Measurements from ENCODE around the gene CWC15. TPM values are rescaled to one million over a fixed set of nuclear protein-coding genes. Genes with fewer than 3 reads are reported as not detected.
A peak's percentile ranks its signal among the peaks of the same experiment; 100 is the strongest.
"Not testable (repeated sequence)": the region's sequence is repeated elsewhere in the genome, so short reads cannot be mapped to it uniquely, and the experiment has no call there.

The CWC15 gene
- total and polyA plus RNA-seq, 11 donors: 54.4 to 118 (median 62.7) TPM

DNA sequence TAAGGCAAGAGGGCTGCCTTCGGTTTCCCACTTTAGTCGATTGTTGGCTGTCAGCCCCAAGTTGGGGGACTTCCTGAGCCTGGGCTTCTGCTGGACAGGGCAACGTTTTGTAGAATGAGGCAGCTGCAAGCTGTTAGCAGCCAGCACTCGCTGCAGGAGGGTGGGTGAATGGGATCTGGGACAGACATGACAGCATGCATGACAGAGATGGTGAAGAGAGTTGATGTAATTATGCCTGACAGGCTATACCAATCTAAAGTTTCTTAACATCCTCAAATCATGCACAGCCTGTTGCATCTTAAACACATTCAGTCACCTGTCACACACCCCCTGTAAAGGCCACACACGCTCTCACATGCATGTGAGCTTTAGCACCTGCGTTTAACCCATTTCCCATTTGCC, 49.2 kb downstream of the CWC15 start:
- H3K27ac ChIP-seq: peak overlapping the region in 3 of 12 donors; percentile 59 to 86 (median 82)
- TF ChIP-seq, protein P1, sequence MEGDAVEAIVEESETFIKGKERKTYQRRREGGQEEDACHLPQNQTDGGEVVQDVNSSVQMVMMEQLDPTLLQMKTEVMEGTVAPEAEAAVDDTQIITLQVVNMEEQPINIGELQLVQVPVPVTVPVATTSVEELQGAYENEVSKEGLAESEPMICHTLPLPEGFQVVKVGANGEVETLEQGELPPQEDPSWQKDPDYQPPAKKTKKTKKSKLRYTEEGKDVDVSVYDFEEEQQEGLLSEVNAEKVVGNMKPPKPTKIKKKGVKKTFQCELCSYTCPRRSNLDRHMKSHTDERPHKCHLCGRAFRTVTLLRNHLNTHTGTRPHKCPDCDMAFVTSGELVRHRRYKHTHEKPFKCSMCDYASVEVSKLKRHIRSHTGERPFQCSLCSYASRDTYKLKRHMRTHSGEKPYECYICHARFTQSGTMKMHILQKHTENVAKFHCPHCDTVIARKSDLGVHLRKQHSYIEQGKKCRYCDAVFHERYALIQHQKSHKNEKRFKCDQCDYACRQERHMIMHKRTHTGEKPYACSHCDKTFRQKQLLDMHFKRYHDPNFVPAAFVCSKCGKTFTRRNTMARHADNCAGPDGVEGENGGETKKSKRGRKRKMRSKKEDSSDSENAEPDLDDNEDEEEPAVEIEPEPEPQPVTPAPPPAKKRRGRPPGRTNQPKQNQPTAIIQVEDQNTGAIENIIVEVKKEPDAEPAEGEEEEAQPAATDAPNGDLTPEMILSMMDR (IDR thresholded peaks at IDR 0.05): no peak
- no peak for TF ChIP-seq POLR2A (IDR thresholded peaks at IDR 0.05)
- WGBS, 4 donors: 53 to 62% (median 60%) methylated on average over 6 of the region's 6 CpGs
- H3K4me1 ChIP-seq: peaks cover 8 to 50% (median 41%) of the 10 kb centered on the region in 12 donors
- no peaks in the 10 kb centered on the region for H3K9me3 ChIP-seq
- no peaks in the 10 kb centered on the region for H3K36me3 ChIP-seq
- ATAC-seq (no peak), DNase-seq (no peak)
- no peak overlapping the region for H3K4me3 ChIP-seq
- intact Hi-C loops (cut with DNase I): loop anchor here in 1 of 10 donors (10.0 kb wide), 1 partner anchor 49 kb away; no protein-coding TSS in a partner anchor
- H3K27me3 ChIP-seq: no peaks in the 10 kb centered on the region

DNA sequence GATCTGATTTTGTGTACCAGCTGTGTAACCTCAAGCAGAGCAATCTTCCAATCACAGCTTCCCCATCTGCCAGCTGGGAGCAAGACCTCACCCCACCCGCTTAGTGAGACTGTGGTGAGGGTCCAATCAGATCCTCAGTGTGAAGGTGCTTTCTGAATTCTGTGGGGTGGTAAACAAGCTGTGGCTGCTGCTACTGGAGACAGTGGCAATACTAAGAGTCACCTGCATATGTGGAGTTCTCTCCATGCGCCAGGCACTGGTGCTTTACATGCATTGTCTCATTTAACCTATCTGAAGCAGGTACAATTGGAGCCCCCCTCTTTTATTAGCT, 50.4 kb downstream of the CWC15 start:
- Histone ChIP-seq H3K36me3 (no peaks in the 10 kb centered on the region), H3K27me3 (no peaks in the 10 kb centered on the region), H3K27ac (no peak overlapping the region), H3K4me3 (no peak overlapping the region), H3K4me1 (peaks cover 8 to 41% (median 34%) of the 10 kb centered on the region in 12 donors), H3K9me3 (no peaks in the 10 kb centered on the region)
- intact Hi-C loops (cut with DNase I): loop anchor here in 1 of 10 donors (10.0 kb wide), 1 partner anchor 48 kb away; no protein-coding TSS in a partner anchor
- DNase-seq (no peak), ATAC-seq (no peak)
- 85 to 100% (median 91%) methylated on average over 2 of the region's 2 CpGs for WGBS, 4 donors
- TF ChIP-seq POLR2A (IDR thresholded peaks at IDR 0.05): no peak
- TF ChIP-seq, protein P1 (IDR thresholded peaks at IDR 0.05): no peak

DNA sequence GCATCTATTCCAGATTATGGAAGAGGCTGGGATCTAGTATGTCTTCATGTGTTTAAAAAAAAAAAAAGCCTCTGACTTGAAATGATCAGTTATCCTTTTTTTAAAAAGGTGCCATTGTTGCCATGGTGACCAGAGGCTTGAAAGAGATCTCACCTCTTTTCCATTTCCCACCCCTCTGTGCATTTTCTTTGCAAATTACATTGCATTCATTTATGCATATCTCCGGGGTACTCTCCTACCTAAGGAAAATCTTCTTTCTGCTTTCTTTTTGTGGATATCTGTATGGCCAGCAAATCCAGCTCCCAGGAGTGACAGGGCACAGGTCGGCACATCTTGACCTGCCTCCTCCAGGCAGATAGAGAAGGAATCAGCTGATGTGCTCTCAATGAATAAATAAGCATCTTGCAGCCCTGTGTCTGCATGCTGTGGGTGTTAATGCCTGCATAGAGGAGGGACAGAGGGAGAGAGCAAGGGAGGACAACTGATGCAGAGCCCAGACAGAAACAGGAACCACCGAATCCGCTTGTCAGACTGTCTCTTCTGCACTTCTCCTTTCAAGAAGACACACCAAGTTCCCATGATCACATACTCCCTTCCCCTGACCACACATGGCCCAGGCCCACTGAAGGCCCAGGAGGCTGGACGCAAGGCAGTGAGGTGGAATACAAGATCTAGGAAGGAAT, 50.9 kb downstream of the CWC15 start:
- no peak for DNase-seq
- Histone ChIP-seq H3K4me3 (no peak overlapping the region), H3K27me3 (no peaks in the 10 kb centered on the region), H3K36me3 (no peaks in the 10 kb centered on the region), H3K4me1 (peaks cover 5 to 36% (median 29%) of the 10 kb centered on the region in 12 donors), H3K9me3 (no peaks in the 10 kb centered on the region), H3K27ac (no peak overlapping the region)
- ATAC-seq: no peak
- 67 to 78% (median 69%) methylated on average over 5 of the region's 5 CpGs for WGBS, 4 donors
- no peak for TF ChIP-seq POLR2A (IDR thresholded peaks at IDR 0.05)
- TF ChIP-seq, protein P1 (IDR thresholded peaks at IDR 0.05): no peak
- intact Hi-C loops (cut with DNase I): loop anchor here in 1 of 10 donors (10.0 kb wide), 1 partner anchor 48 kb away; no protein-coding TSS in a partner anchor

DNA sequence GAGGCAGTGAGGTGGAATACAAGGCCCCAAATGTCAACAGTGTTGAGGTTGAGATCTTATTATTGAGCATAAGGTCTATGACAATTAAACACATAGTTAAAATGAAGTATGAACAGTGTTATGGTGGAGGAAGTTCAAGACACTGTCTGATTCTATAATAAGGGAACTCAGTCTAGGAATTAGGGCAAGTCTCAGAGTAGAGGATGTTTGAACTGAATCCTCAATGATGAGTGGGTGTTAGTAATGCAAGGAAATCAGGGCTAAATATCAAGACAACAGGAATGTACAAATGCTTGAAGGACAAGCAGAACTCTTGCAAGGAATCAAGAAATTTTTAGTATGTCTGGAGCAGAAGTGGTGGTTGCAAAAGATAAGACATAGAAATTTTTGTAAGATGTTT, 53.0 kb downstream of the CWC15 start:
- H3K27ac ChIP-seq: no peak overlapping the region
- DNase-seq (no peak), ATAC-seq (no peak)
- no peaks in the 10 kb centered on the region for H3K36me3 ChIP-seq
- intact Hi-C loops (cut with DNase I): loop anchor here in 1 of 10 donors (10.0 kb wide), 1 partner anchor 46 kb away; no protein-coding TSS in a partner anchor
- no peaks in the 10 kb centered on the region for H3K9me3 ChIP-seq
- peaks cover 0 to 15% (median 11%) of the 10 kb centered on the region in 12 donors for H3K4me1 ChIP-seq
- H3K27me3 ChIP-seq: no peaks in the 10 kb centered on the region
- H3K4me3 ChIP-seq: no peak overlapping the region
- TF ChIP-seq, protein P1 (IDR thresholded peaks at IDR 0.05): no peak

DNA sequence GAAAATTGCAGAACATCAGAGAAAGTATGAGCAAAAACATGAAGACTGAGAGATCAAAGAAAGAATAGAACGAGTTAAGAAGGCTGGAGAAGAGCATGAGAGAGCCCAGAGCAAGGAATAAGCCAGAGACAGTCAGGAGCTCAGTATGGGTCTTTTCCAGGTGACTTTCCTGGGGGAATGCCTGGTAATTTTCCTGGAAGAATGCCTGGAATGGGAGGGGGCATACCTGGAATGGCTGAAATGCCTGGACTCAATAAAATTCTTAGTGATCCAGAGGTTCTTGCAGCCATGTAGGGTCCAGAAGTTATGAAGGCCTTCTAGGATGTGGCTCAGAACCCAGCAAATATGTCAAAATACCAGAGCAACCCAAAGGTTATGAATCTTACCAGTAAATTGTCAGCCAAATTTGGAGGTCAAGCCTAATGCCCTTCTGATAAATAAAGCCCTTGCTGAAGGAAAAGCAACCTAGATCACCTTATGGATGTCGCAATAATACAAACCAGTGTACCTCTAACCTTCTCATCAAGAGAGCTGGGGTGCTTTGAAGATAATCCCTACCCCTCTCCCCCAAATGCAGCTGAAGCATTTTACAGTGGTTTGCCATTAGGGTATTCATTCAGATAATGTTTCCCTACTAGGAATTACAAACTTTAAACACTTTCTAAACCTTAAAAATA, 59.5 kb downstream of the CWC15 start:
- H3K27ac ChIP-seq; H3K36me3 ChIP-seq; ATAC-seq; H3K4me3 ChIP-seq; H3K4me1 ChIP-seq; H3K27me3 ChIP-seq; H3K9me3 ChIP-seq; intact Hi-C loops (cut with DNase I); DNase-seq: not testable (repeated sequence)
- 93 to 97% (median 95%) methylated on average over 2 of the region's 2 CpGs for WGBS, 4 donors
